Measurements from ENCODE around the gene DEDD2.
A peak's percentile ranks its signal among the peaks of the same experiment; 100 is the strongest.
"Not testable (repeated sequence)": the region's sequence is repeated elsewhere in the genome, so short reads cannot be mapped to it uniquely, and the experiment has no call there.

DEDD2 gene, protein sequence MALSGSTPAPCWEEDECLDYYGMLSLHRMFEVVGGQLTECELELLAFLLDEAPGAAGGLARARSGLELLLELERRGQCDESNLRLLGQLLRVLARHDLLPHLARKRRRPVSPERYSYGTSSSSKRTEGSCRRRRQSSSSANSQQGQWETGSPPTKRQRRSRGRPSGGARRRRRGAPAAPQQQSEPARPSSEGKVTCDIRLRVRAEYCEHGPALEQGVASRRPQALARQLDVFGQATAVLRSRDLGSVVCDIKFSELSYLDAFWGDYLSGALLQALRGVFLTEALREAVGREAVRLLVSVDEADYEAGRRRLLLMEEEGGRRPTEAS

GRCh38 chr19:42217520-42218437, at the start of gene DEDD2:
DEDD2 (minus strand) TSS chr19:42217677; CDS start chr19:42217007, 670 bp downstream.
- DNase-seq: peak; percentile 100

DNA sequence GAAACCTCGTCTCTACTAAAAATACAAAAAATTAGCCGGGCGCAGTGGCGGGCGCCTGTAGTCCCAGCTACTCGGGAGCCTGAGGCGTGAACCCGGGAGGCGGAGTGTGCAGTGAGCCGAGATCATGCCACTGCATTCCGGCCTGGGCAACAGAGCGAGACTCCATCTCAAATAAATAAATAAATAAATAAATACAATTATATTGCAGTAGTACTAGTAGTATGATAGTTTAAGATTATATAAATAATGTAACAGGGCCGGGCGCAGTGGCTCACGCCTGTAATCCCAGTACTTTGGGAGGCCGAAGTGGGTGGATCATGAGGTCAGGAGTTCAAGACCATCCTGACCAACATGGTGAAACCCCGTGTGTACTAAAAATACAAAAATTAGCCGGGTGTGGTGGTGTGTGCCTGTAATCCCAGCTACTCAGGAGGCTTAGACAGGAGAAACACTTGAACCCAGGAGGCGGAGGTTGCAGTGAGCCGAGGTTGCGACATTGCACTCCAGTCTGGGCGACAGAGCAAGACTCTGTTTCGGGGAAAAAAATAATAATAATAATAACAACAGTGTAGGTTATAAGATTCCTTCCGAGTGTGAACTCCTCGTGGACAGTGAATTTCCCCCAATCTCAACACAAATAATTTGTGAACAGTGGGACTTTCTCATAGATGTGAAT, 49.6 kb upstream of the DEDD2 start:
- not testable (repeated sequence) for DNase-seq

DNA sequence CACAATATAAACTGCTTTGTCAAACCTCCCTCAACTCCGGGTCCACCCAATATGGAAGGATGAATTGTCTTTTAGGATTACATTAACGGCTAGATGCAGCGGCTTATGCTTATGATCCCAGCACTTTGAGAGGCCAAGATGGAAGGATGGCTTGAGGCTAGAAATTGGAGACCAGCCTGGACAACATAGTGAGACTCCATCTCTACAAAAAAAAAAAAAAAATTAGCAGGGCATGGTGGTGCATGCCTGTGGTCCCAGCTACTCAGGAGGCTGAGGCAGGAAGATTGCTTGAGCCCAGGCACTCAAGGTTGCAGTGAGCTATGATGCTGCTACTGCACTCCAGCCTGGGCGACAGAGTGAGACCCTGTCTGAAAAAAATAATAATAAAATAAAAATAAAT, 48.6 kb upstream of the DEDD2 start:
- DNase-seq: not testable (repeated sequence)

DNA sequence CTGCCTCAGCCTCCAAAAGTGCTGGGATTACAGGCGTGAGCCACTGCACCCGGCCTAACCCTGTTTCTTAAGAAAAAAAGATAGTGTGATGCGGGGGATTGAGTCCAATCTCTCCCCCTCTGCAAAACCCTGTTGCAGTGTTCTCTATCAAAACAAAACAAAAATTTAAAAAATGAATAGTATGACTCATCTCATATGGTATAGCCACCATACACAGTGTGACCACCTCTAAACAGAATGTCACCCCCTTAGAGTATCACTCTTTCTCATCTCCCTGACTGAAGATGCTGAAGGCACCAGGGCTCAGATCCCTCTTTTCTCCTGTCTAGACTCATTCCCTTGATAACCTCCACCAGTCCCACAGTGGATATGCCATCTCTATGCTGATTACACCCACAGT, 44.3 kb upstream of the DEDD2 start:
- DNase-seq: no peak

GRCh38 chr19:42257842-42258241, 40.4 kb upstream of the DEDD2 start:
- DNase-seq: not testable (repeated sequence)

DNA sequence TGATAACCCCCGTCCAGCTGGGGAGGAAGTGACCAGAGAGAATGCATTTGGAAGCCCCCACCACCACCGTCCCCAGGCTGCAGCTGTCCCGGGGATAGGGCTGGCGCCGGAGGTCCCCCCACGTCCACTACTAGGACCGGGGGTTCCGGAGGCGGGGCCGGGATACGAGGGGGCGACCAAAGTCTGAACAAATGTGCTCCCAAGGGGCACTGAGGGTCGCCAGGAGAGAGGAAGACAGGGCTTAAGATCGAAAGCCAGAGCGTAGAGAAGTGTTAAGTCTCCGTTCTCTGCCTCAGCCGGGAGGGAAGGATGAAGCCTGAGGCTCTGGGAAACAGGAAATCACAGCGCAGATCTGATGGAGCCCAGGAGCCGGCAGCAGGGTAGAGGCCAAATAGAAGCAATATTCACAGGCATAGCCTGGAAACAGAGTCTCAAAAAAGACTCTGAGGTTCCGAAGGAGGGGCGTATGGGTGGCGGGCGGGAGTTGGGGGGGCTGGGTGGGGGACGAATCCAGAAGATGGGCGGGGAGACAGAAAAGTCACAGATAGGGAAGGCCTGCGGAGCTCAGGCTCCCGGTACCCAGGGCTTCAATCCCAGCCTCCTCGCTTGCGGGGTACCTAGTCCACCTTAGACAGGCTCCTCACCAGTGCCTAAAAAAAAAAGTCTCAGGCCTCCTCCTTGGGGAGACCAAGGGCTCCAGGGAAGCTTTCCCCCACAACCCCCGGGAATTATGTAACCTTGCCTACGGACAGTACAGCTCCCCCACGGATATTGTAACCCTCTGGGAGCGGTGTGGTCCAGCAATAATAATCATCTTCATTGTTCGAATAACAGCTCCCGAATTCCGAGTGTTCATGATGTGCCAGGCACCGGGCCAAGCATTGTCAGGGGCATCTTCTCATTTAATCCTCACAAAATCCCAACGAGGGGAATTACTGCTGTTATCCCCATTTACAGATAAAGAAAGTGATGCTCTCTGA, 38.6 kb upstream of the DEDD2 start:
- DNase-seq: no peak

- DNase-seq: peak; percentile 92
Measured at GRCh38 chr19:42254850-42255765, 37.6 kb upstream of the DEDD2 start, which contains the start of gene ERF. ERF (minus strand) TSS chr19:42255128; CDS start chr19:42254999, 129 bp downstream.

DNA sequence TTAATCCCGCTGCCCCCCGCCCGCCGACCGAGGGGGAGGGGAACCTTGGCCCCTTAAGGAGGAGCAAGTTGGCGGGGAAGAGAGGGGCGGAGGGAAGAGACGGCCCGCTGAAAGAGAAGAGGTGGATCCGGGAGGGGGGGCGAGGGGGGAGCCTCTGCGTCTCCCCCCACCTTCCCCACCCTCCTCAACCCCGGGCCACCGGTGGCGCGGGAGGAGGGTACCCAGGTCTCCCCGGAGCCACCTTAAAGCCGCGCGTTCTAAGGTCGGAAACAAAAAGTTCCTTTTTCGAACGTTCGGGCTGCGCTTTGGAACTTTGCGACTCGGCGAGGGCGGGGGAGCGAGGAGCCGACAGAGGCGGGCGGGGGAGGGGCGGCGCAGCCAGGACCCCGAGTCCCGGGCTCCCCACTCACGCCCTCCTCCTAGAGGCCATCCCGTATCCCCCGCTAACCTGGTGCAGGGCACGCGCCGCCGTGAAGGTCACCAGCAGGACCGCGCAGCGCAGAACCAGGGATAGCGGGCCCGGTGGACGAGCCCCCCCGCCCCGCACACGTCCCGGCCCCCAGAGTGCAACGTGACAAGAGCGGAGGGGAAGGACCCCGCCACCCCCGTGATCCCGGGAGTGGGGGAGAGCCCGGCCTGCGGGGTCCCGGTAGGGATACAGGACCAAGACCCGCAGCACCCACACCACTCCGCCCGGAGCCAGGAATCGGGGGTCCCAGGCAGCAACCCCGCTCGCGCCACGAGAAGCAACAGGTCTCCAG, 36.8 kb upstream of the DEDD2 start:
- peak; percentile 74 for DNase-seq

DNA sequence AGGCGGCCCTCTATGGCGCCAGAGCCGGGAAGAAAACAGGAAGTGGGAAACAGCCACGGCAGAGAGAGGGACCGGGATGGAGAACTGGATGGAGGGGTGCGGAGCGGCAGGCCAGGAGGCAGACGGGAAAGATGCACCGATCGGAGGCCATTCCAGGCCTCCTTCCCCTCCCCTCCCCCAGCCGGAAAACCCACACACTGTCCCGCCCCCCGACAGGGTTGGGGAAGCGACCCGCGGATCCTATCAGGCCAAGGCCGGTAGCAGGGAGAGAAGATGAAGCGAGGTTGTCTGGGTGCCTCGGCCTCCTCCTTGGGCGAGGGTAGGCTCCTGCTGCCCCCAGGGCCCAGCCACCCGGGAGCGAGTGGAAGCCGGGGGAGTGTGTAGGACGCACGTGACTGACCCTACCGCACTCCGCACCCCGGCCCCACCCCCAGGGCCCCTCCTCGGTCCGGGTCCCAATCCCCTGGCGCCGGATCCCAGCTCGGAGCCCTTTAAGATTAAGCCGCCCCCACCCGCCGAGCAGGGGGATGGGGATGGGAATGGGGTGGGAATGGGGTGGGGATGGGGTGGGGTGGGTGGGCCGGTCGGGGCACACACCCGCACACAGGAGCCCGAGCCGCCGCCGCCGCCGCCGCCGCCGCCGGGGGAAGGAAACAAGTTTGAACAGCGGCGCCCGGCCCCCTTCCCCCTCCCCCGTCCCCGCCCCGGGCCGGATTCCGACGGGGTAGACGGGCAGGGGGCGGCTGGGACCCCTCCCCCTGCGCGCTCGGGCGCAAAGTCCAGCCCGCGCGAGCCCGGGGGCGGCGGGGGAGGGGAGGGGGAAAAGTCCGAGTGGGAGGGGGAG, 36.0 kb upstream of the DEDD2 start:
- peak; percentile 51 for DNase-seq

DNA sequence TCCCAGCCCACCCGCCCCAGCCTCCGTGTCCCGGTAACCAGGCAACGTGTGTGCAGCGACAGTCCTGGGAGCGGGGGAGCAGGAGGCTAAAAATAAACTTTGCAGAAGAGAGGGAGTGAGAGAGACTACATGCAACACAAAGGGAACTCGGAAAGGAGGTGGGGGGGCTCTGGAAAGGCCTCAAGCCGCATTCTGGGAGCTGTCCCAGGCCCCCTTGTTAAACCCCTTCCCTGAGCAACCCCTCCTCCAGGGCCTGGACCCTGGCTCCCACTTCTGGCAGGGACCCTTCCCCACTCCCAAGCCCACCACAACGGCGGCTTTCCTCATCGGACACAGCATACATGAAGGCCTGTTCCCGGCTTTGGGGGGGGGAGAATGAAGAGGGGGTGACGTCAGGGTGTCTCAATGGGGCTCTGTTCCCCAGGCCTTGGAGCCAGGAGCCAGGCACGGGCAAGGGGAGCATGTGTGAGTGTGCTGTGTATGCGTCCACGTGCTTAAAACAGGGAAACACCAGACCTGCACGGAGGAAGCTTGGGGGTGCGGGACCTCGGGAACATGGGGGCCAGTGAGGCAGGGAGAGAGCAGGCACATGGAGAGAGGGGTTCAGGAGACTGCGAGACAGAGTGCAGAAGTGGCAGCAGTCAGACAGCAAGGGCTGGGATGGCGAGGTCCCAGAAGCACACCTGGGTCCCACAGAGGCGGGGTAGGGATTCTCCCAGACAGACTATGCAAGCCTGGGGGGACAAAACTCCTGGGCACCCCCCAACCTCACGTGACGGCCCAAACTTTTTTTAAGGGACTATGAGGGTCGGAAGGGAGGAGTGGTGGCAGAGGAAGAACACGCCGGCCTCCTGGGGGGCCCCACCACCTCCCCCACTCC, 35.1 kb upstream of the DEDD2 start:
- DNase-seq: no peak

DNA sequence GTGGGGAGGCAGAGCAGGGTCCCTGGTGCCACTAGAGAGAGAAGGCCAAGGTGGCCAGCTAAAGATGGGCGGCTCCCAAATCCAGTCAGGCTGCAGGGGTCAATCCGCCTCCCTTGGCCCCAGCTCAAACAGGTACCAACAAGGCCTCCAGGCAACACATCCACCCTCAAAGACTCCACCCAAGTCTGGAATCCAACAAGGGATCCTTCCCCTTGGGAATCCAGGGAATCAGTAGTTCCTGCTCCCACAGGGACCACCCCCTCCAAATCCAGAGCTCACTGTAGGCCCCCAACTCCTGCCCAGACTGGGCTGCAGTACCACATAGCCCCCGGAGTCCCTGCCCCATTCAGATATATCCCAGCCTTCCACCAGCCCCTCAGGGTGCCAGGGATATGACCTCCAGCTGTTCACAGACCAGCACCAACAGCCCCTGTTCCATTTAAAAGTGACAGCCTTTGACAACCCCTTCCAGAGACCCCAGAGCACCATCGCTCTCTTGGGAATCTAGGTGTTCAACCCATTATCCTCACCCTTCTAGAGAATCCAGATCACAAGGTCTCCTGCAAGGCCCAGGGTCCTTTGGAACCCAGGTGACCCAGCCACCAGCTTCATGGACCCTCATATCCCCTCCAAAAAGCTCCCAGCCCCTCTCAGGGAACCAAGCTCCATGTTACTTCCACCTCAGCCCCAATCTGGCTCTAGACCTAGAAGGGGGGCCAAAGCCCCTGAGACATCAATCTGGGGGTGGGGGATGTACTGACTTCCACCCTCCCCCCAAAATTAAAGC, 34.3 kb upstream of the DEDD2 start:
- DNase-seq: no peak

DNA sequence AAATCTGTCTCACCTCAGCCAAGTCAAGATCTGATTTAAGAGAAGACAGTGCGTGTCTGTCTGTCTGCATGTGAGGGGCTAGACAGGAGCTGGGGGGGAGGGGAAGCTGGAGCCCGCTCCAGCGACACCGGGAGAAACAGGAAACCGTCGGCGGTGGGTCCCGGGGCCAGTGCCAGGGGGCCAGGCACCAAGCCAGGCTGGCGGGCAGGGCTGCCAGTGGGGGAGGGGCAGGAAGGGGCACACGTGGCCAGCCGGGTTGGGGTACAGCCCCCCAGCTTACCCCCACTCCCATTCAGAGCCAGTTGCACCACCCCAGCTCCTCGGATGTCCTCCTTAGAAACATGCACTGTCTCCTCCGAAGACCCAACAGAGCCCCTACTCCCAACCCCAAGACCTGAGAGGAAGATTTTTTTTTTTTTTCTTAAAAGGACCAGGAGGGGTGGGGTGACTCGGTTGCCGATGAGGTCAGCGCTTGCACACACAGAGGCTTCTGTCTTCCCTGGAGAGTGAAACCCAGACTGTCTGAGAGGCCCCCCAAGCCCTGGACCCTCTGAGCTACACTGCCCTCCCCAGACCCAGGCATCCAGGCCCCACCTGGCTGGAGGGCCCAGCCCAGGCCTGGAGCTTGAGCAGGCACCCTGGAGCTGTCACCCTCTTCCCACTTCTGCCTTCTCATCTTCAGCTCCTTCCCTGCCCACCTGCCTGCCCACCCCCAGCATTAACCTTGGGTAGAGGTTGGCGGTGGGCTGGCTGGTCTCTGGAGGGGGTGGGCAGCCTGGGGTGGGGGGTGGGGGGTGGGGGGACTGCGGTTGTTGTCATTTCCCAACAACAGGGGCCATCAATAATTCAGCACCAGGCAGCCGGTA, 33.4 kb upstream of the DEDD2 start:
- DNase-seq: no peak

DNA sequence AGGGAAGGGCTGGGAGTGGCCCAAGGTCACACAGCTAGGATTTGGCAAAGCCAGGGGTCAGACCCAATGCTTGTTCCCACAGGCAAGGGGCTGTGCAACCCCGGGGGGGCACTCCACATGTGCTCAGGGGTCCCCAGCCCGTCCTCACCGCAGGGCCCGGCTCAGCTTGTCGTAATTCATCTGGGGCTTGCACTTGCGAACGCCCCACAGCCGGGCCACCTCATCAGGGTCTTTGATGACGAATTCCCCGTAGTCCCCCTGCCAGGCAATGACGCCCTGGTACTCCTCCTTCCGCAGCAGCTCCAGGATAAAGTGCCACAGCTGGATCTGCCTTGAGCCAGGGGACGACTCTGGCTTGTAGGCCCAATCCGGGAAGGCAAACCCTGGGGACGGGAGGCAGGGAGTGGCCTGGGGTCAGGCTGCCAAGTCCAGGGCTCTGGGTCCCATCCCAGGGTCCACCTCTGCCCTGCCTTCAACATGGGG, 32.7 kb upstream of the DEDD2 start:
- DNase-seq: no peak

DNA sequence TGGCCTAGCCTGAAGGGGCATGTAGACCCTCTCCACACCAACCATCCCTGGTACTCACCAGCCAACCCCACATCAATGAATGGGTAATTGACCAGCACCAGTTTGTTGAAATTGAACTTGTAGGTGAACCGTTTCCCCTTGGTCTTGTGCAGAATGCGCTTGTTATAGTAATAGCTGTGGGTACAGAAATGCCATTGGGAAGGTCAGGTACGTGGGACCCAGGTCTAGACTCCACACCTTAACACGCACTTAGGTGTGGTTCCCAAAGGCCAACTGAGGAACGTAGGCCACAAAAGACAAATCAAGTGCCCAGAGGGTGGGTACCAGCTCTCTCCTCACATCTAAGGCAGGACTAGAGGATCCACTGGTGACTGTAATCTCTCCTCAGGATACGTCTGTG, 32.3 kb upstream of the DEDD2 start:
- DNase-seq: no peak

GRCh38 chr19:42249149-42249750, 31.8 kb upstream of the DEDD2 start:
- no peak for DNase-seq
